Ishikawa (cell line): ENCODE data around the gene RIPOR3.
A peak's percentile ranks its signal among the peaks of the same experiment; 100 is the strongest.

Source experiments
- CEBPB ChIP-seq: IDR thresholded peaks from 2 replicates; pipeline ENCODE4 v1.6.1; 2012
- CREB1 ChIP-seq: IDR thresholded peaks from 2 replicates; pipeline ENCODE4 v1.6.1; 2012; ENCODE audit warnings: low read depth
- EGR1 ChIP-seq: IDR thresholded peaks from 2 replicates; pipeline ENCODE4 v1.6.1; 2012
- EP300 ChIP-seq: IDR thresholded peaks from 2 replicates; pipeline ENCODE4 v1.6.1; 2012; ENCODE audit warnings: borderline replicate concordance
- FOXM1 ChIP-seq: IDR thresholded peaks from 2 replicates; pipeline ENCODE4 v1.6.1; 2012; ENCODE audit warnings: low read depth, borderline replicate concordance
- NFIC ChIP-seq: IDR thresholded peaks from 2 replicates; pipeline ENCODE4 v1.6.1; 2012
- RAD21 ChIP-seq: IDR thresholded peaks from 2 replicates; pipeline ENCODE4 v1.6.1; 2012; ENCODE audit warnings: low read depth
- REST ChIP-seq: IDR thresholded peaks from 2 replicates; pipeline ENCODE4 v1.6.1; 2012; ENCODE audit warnings: low read depth, mild to moderate bottlenecking
- TAF1 ChIP-seq: IDR thresholded peaks from 2 replicates; pipeline ENCODE4 v1.6.1; 2012; ENCODE audit warnings: low read depth, mild to moderate bottlenecking
- TCF12 ChIP-seq: IDR thresholded peaks from 2 replicates; pipeline ENCODE4 v1.6.1; 2012; ENCODE audit warnings: low read depth
- TEAD4 ChIP-seq: IDR thresholded peaks from 2 replicates; pipeline ENCODE4 v1.6.1; 2012
- YY1 ChIP-seq: IDR thresholded peaks from 2 replicates; pipeline ENCODE4 v1.6.1; 2012; ENCODE audit warnings: low read depth
- ZBTB7A ChIP-seq: IDR thresholded peaks from 2 replicates; pipeline ENCODE4 v1.6.1; 2012; ENCODE audit warnings: low read depth
- TF ChIP-seq, protein P1 (sequence below): IDR thresholded peaks from 2 replicates; pipeline ENCODE4 v1.6.1; 2012
- TF ChIP-seq, protein P2 (sequence below): IDR thresholded peaks from 2 replicates; pipeline ENCODE4 v1.6.1; 2012

RIPOR3 gene

DNA sequence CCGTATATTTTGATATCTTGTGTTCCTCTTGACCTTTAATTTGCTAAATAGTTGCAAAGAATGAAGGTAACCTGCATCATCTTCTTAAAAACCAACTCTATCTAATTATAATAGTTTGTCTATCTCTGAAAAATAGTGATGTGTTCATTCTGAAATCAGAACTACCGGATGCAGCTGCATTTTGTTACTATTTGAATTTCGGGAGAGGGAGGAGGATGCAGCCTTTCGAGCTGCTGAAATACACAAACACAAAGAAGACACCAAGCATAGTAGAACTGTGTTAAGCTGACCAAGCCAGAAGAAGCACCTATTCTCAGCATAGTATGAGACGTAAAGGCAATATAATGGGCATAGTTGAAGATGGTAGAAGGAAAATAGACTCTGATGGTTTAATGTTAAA, 148.0 kb downstream of the RIPOR3 start:
- TF ChIP-seq TCF12 (no peak), EGR1 (no peak), RAD21 (no peak), NFIC (no peak), TEAD4 (no peak), TAF1 (no peak), CREB1 (no peak), CEBPB (no peak), FOXM1 (no peak), ZBTB7A (no peak), YY1 (no peak), REST (no peak)
- TF ChIP-seq, protein P1, sequence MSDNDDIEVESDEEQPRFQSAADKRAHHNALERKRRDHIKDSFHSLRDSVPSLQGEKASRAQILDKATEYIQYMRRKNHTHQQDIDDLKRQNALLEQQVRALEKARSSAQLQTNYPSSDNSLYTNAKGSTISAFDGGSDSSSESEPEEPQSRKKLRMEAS: no peak
- TF ChIP-seq, protein P2, sequence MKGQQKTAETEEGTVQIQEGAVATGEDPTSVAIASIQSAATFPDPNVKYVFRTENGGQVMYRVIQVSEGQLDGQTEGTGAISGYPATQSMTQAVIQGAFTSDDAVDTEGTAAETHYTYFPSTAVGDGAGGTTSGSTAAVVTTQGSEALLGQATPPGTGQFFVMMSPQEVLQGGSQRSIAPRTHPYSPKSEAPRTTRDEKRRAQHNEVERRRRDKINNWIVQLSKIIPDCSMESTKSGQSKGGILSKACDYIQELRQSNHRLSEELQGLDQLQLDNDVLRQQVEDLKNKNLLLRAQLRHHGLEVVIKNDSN: no peak

- TF ChIP-seq CREB1 (no peak), TAF1 (no peak), TEAD4 (no peak), FOXM1 (no peak), TCF12 (no peak), YY1 (no peak), EP300 (no peak), REST (no peak), EGR1 (no peak), RAD21 (no peak), ZBTB7A (no peak), NFIC (no peak)
- TF ChIP-seq, protein P1: no peak
- TF ChIP-seq, protein P2: no peak
Measured at GRCh38 chr20:50541606-50542041, 149.7 kb downstream of the RIPOR3 start.

- TF ChIP-seq TAF1 (no peak), TEAD4 (peak; percentile 73)
Measured at GRCh38 chr20:50540620-50541605, 150.4 kb downstream of the RIPOR3 start.

- no peak for TF ChIP-seq FOXM1
- TF ChIP-seq TEAD4: no peak
- TF ChIP-seq, protein P2: no peak
- no peak for TF ChIP-seq TAF1
- no peak for TF ChIP-seq NFIC
Measured at GRCh38 chr20:50538276-50538675, 153.1 kb downstream of the RIPOR3 start.

- TF ChIP-seq CREB1: no peak
- no peak for TF ChIP-seq YY1
- TF ChIP-seq TAF1: no peak
- TF ChIP-seq, protein P2: no peak
Measured at GRCh38 chr20:50537546-50538201, 153.7 kb downstream of the RIPOR3 start.
